GM23338 (cell line): Measurements from ENCODE around the gene YPEL1.

Experiments
- CREB1 ChIP-seq: fragments of 250-450 bp; sonication (Bioruptor Pico); IDR thresholded peaks from 2 replicates; pipeline ENCODE4 v1.5.0; 2020; ENCODE audit warnings: low read depth, mild to moderate bottlenecking, moderate library complexity
- EZH2 ChIP-seq: fragments of 200-600 bp; sonication (generic); IDR thresholded peaks from one replicate; pipeline ENCODE4 v1.8.0; 2017; ENCODE audit warnings: antibody characterized with exemption, mild to moderate bottlenecking, low read depth; ENCODE audit not compliant: unreplicated experiment
- EZH2phosphoT487 ChIP-seq: fragments of 200-600 bp; sonication (generic); IDR thresholded peaks from one replicate; pipeline ENCODE4 v1.8.1; 2018; ENCODE audit warnings: antibody characterized with exemption; ENCODE audit not compliant: unreplicated experiment
- JUNB ChIP-seq: IDR thresholded peaks from one replicate; pipeline ENCODE4 v1.6.1; 2016; ENCODE audit warnings: antibody characterized with exemption; ENCODE audit not compliant: unreplicated experiment
- NANOG ChIP-seq: IDR thresholded peaks from 2 replicates; pipeline ENCODE4 v1.6.1; 2016; ENCODE audit warnings: antibody characterized with exemption, borderline replicate concordance
- POLR2AphosphoS5 ChIP-seq: IDR thresholded peaks from 2 replicates; pipeline ENCODE4 v1.6.1; 2016; ENCODE audit warnings: antibody characterized with exemption, low read depth
- ZNF331 ChIP-seq: fragments of 250-450 bp; sonication (Bioruptor Pico); IDR thresholded peaks from 2 replicates; pipeline ENCODE4 v1.5.0; 2020; ENCODE audit warnings: low read depth, mild to moderate bottlenecking, moderate library complexity
- TF ChIP-seq, protein P1 (sequence below): IDR thresholded peaks from 2 replicates; pipeline ENCODE4 v1.6.1; 2016; ENCODE audit warnings: antibody characterized with exemption
- TF ChIP-seq, protein P2 (sequence below), 2 experiments: fragments of 200-600 bp in 1 of 2; sonication (generic) in 1 of 2; conservative IDR thresholded peaks; 2 replicates each; pipeline versions ENCODE4 v1.5.1 to v1.6.1; 2016 to 2017; ENCODE audit warnings: antibody characterized with exemption in 2 of 2, low read depth in 2 of 2, mild to moderate bottlenecking in 2 of 2, moderate library complexity in 1 of 2
- TF ChIP-seq, protein P3 (sequence below): IDR thresholded peaks from one replicate; pipeline ENCODE4 v1.6.1; 2018; ENCODE audit warnings: antibody characterized with exemption; ENCODE audit not compliant: unreplicated experiment
- TF ChIP-seq, protein P4 (sequence below): fragments of 250-450 bp; sonication (Bioruptor Pico); IDR thresholded peaks from 2 replicates; pipeline ENCODE4 v1.5.0; 2020; ENCODE audit warnings: mild to moderate bottlenecking, moderate library complexity

DNA sequence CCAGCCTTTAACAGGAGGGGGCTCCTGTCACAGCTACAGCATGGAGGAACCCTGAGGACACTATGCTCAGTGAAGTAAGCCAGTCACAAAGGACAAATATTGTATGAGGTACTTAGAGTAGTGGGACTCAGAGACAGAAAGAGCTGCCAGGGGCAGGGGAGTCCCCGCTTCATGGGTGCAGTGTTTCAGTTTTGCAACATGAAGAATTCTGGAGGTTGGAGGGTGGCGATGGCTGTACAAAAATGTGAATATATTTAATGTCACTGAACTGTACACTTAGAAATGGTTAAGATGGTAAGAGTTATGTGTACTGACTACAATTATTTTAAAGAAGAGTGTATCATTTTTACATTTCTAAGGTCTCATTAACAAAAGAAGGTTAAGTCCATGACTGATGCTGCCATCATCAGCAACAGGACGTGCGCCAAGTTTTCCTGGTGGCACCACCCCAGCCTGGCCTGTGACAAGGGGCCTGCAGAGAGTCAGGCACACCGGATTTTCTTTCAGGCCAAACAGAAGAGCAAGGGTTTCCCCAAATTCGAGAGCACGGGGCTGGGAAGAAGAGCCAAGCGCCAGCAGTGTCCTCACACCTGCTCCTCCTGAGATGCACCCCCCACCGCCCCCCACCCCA is 22.1 kb downstream of the YPEL1 start:
- TF ChIP-seq, protein P1, sequence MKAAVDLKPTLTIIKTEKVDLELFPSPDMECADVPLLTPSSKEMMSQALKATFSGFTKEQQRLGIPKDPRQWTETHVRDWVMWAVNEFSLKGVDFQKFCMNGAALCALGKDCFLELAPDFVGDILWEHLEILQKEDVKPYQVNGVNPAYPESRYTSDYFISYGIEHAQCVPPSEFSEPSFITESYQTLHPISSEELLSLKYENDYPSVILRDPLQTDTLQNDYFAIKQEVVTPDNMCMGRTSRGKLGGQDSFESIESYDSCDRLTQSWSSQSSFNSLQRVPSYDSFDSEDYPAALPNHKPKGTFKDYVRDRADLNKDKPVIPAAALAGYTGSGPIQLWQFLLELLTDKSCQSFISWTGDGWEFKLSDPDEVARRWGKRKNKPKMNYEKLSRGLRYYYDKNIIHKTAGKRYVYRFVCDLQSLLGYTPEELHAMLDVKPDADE: no peak
- TF ChIP-seq, protein P2, sequence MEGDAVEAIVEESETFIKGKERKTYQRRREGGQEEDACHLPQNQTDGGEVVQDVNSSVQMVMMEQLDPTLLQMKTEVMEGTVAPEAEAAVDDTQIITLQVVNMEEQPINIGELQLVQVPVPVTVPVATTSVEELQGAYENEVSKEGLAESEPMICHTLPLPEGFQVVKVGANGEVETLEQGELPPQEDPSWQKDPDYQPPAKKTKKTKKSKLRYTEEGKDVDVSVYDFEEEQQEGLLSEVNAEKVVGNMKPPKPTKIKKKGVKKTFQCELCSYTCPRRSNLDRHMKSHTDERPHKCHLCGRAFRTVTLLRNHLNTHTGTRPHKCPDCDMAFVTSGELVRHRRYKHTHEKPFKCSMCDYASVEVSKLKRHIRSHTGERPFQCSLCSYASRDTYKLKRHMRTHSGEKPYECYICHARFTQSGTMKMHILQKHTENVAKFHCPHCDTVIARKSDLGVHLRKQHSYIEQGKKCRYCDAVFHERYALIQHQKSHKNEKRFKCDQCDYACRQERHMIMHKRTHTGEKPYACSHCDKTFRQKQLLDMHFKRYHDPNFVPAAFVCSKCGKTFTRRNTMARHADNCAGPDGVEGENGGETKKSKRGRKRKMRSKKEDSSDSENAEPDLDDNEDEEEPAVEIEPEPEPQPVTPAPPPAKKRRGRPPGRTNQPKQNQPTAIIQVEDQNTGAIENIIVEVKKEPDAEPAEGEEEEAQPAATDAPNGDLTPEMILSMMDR (conservative IDR thresholded peaks at IDR 0.05; ENCODE audit: low read depth in 2 of 2): no peak
- TF ChIP-seq EZH2phosphoT487: no peak
- TF ChIP-seq POLR2AphosphoS5: no peak
- no peak for TF ChIP-seq NANOG
- TF ChIP-seq, protein P3, sequence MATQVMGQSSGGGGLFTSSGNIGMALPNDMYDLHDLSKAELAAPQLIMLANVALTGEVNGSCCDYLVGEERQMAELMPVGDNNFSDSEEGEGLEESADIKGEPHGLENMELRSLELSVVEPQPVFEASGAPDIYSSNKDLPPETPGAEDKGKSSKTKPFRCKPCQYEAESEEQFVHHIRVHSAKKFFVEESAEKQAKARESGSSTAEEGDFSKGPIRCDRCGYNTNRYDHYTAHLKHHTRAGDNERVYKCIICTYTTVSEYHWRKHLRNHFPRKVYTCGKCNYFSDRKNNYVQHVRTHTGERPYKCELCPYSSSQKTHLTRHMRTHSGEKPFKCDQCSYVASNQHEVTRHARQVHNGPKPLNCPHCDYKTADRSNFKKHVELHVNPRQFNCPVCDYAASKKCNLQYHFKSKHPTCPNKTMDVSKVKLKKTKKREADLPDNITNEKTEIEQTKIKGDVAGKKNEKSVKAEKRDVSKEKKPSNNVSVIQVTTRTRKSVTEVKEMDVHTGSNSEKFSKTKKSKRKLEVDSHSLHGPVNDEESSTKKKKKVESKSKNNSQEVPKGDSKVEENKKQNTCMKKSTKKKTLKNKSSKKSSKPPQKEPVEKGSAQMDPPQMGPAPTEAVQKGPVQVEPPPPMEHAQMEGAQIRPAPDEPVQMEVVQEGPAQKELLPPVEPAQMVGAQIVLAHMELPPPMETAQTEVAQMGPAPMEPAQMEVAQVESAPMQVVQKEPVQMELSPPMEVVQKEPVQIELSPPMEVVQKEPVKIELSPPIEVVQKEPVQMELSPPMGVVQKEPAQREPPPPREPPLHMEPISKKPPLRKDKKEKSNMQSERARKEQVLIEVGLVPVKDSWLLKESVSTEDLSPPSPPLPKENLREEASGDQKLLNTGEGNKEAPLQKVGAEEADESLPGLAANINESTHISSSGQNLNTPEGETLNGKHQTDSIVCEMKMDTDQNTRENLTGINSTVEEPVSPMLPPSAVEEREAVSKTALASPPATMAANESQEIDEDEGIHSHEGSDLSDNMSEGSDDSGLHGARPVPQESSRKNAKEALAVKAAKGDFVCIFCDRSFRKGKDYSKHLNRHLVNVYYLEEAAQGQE: no peak
- TF ChIP-seq JUNB: no peak
- no peak for TF ChIP-seq EZH2
- TF ChIP-seq CREB1 (CRISPR knock-in tag): no peak
- TF ChIP-seq, protein P4, sequence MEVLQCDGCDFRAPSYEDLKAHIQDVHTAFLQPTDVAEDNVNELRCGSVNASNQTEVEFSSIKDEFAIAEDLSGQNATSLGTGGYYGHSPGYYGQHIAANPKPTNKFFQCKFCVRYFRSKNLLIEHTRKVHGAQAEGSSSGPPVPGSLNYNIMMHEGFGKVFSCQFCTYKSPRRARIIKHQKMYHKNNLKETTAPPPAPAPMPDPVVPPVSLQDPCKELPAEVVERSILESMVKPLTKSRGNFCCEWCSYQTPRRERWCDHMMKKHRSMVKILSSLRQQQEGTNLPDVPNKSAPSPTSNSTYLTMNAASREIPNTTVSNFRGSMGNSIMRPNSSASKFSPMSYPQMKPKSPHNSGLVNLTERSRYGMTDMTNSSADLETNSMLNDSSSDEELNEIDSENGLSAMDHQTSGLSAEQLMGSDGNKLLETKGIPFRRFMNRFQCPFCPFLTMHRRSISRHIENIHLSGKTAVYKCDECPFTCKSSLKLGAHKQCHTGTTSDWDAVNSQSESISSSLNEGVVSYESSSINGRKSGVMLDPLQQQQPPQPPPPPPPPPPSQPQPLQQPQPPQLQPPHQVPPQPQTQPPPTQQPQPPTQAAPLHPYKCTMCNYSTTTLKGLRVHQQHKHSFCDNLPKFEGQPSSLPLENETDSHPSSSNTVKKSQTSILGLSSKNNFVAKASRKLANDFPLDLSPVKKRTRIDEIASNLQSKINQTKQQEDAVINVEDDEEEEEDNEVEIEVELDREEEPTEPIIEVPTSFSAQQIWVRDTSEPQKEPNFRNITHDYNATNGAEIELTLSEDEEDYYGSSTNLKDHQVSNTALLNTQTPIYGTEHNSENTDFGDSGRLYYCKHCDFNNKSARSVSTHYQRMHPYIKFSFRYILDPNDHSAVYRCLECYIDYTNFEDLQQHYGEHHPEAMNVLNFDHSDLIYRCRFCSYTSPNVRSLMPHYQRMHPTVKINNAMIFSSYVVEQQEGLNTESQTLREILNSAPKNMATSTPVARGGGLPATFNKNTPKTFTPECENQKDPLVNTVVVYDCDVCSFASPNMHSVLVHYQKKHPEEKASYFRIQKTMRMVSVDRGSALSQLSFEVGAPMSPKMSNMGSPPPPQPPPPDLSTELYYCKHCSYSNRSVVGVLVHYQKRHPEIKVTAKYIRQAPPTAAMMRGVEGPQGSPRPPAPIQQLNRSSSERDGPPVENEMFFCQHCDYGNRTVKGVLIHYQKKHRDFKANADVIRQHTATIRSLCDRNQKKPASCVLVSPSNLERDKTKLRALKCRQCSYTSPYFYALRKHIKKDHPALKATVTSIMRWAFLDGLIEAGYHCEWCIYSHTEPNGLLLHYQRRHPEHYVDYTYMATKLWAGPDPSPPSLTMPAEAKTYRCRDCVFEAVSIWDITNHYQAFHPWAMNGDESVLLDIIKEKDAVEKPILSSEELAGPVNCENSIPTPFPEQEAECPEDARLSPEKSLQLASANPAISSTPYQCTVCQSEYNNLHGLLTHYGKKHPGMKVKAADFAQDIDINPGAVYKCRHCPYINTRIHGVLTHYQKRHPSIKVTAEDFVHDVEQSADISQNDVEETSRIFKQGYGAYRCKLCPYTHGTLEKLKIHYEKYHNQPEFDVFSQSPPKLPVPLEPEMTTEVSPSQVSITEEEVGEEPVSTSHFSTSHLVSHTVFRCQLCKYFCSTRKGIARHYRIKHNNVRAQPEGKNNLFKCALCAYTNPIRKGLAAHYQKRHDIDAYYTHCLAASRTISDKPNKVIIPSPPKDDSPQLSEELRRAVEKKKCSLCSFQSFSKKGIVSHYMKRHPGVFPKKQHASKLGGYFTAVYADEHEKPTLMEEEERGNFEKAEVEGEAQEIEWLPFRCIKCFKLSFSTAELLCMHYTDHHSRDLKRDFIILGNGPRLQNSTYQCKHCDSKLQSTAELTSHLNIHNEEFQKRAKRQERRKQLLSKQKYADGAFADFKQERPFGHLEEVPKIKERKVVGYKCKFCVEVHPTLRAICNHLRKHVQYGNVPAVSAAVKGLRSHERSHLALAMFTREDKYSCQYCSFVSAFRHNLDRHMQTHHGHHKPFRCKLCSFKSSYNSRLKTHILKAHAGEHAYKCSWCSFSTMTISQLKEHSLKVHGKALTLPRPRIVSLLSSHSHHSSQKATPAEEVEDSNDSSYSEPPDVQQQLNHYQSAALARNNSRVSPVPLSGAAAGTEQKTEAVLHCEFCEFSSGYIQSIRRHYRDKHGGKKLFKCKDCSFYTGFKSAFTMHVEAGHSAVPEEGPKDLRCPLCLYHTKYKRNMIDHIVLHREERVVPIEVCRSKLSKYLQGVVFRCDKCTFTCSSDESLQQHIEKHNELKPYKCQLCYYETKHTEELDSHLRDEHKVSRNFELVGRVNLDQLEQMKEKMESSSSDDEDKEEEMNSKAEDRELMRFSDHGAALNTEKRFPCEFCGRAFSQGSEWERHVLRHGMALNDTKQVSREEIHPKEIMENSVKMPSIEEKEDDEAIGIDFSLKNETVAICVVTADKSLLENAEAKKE (CRISPR knock-in tag): no peak
- TF ChIP-seq ZNF331 (CRISPR knock-in tag): no peak
